Ishikawa (cell line): ENCODE measurements around the gene IQCH.

Experiments
- CEBPB ChIP-seq: IDR thresholded peaks from 2 replicates; pipeline ENCODE4 v1.6.1; 2012
- CREB1 ChIP-seq: IDR thresholded peaks from 2 replicates; pipeline ENCODE4 v1.6.1; 2012; ENCODE audit warnings: low read depth
- EGR1 ChIP-seq: IDR thresholded peaks from 2 replicates; pipeline ENCODE4 v1.6.1; 2012
- EP300 ChIP-seq: IDR thresholded peaks from 2 replicates; pipeline ENCODE4 v1.6.1; 2012; ENCODE audit warnings: borderline replicate concordance
- FOXM1 ChIP-seq: IDR thresholded peaks from 2 replicates; pipeline ENCODE4 v1.6.1; 2012; ENCODE audit warnings: low read depth, borderline replicate concordance
- MAX ChIP-seq: IDR thresholded peaks from 2 replicates; pipeline ENCODE4 v1.6.1; 2012
- REST ChIP-seq: IDR thresholded peaks from 2 replicates; pipeline ENCODE4 v1.6.1; 2012; ENCODE audit warnings: low read depth, mild to moderate bottlenecking
- TCF12 ChIP-seq: IDR thresholded peaks from 2 replicates; pipeline ENCODE4 v1.6.1; 2012; ENCODE audit warnings: low read depth
- TEAD4 ChIP-seq: IDR thresholded peaks from 2 replicates; pipeline ENCODE4 v1.6.1; 2012
- USF1 ChIP-seq: IDR thresholded peaks from 2 replicates; pipeline ENCODE4 v1.6.1; 2012
- YY1 ChIP-seq: IDR thresholded peaks from 2 replicates; pipeline ENCODE4 v1.6.1; 2012; ENCODE audit warnings: low read depth

- TF ChIP-seq EP300 (no peak), CREB1 (no peak), REST (no peak), FOXM1 (no peak), EGR1 (no peak), CEBPB (peak; percentile 19; the same call in 1 of the 2 replicates), YY1 (no peak), USF1 (no peak), TCF12 (no peak), TEAD4 (no peak), MAX (no peak)
Measured at GRCh38 chr15:67335534-67336222, 81.1 kb downstream of the IQCH start.
